Peyer's patch (tissue), 4 donors: ENCODE measurements around the gene SPDYE5.
"Not testable (repeated sequence)": the region's sequence is repeated elsewhere in the genome, so short reads cannot be mapped to it uniquely, and the experiment has no call there.

Source experiments
- CTCF ChIP-seq, 6 experiments: fragments of 450-650 bp in 4 of 6; fragments of 200-600 bp in 2 of 6; sonication (generic) in 1 of 6; IDR thresholded peaks; one replicate each; pipeline ENCODE4 v1.5.1; 2017 to 2019; ENCODE audit warnings: antibody characterized with exemption in 6 of 6, mild to moderate bottlenecking in 3 of 6, moderate library complexity in 1 of 6
- POLR2A ChIP-seq, 2 donors: fragments of 450-650 bp; IDR thresholded peaks; one replicate each; pipeline ENCODE4 v1.5.1; 2017; ENCODE audit warnings: antibody characterized with exemption in 2 of 2, mild to moderate bottlenecking in 2 of 2, moderate library complexity in 2 of 2

DNA sequence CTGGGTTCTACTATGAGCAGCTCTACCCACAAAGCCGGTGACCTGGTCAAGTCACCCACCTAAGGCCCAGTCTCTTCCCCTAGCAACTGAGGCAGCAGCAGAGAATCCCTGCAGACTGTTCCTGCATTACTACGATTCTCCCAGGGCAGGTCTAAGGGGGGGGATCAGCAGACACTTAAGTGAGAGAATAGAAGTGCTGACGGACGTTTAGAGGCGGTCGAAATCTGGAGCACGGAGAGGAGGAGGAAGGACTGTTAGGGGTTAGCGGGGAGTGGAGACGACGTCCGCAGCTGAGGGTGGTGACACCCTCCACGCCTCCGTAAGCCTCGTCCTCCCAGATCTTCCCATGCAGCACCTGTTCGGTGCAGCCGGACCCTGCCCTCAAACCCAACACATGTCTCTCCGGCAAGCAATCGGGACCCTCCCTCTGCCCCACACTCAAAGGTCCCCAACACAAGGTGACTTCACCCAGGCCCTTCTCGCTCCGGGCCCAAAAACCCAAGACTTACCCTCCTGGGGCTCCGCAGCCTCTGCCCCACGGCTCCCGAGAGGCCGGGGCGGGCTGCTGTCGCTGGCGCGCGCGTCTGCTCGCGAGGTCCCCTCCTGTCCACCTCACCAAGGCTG lies 6.7 kb upstream of the SPDYE5 start:
- TF ChIP-seq CTCF, POLR2A (IDR thresholded peaks at IDR 0.05): not testable (repeated sequence)
